Stimulated activated CD4-positive, alpha-beta T cell treated with anti-CD3 and anti-CD28 coated beads, TNF-alpha, amount 100 ng/mL, for 24 hours (primary cell): ENCODE measurements around the gene MSX1.
"Not testable (repeated sequence)": the region's sequence is repeated elsewhere in the genome, so short reads cannot be mapped to it uniquely, and the experiment has no call there.

Source experiments
- DNase-seq, 3 experiments: peaks; one replicate each; pipeline ENCODE4 v3.0.0-alpha.2; 2020; ENCODE audit warnings: low read depth in 3 of 3

Gene MSX1

GRCh38 chr4:4859325-4859798 lies at the start of gene MSX1:
Gene MSX1 (plus strand): TSS chr4:4859665. CDS start chr4:4859900, 235 bp downstream.
- DNase-seq = peak in 1 of 3 experiments; percentile 67

GRCh38 chr4:4810092-4810774 lies 49.2 kb upstream of the MSX1 start:
- DNase-seq = no peak

GRCh38 chr4:4810778-4811177 lies 48.7 kb upstream of the MSX1 start:
- DNase-seq = no peak

- no peak for DNase-seq
Observed at GRCh38 chr4:4812145-4812794, 47.2 kb upstream of the MSX1 start.

GRCh38 chr4:4818415-4819212 lies 40.9 kb upstream of the MSX1 start:
- no peak for DNase-seq

- DNase-seq = no peak
Observed at GRCh38 chr4:4819213-4819606, 40.3 kb upstream of the MSX1 start.

- no peak for DNase-seq
Observed at GRCh38 chr4:4820261-4820660, 39.2 kb upstream of the MSX1 start.

- DNase-seq = no peak
Observed at GRCh38 chr4:4820739-4821138, 38.7 kb upstream of the MSX1 start.

GRCh38 chr4:4821577-4821976 lies 37.9 kb upstream of the MSX1 start:
- no peak for DNase-seq

- not testable (repeated sequence) for DNase-seq
Observed at GRCh38 chr4:4822286-4822685, 37.2 kb upstream of the MSX1 start.

- no peak for DNase-seq
Observed at GRCh38 chr4:4823621-4824162, 35.8 kb upstream of the MSX1 start.

GRCh38 chr4:4824232-4824631 lies 35.2 kb upstream of the MSX1 start:
- no peak for DNase-seq

- DNase-seq = no peak
Observed at GRCh38 chr4:4825431-4825830, 34.0 kb upstream of the MSX1 start.

- DNase-seq = no peak
Observed at GRCh38 chr4:4829837-4830236, 29.6 kb upstream of the MSX1 start.

- no peak for DNase-seq
Observed at GRCh38 chr4:4831266-4831665, 28.2 kb upstream of the MSX1 start.

- no peak for DNase-seq
Observed at GRCh38 chr4:4831825-4832224, 27.6 kb upstream of the MSX1 start.

- DNase-seq = no peak
Observed at GRCh38 chr4:4836044-4836443, 23.4 kb upstream of the MSX1 start.

- no peak for DNase-seq
Observed at GRCh38 chr4:4837316-4837715, 22.1 kb upstream of the MSX1 start.

- no peak for DNase-seq
Observed at GRCh38 chr4:4838051-4838935, 21.2 kb upstream of the MSX1 start.

GRCh38 chr4:4838936-4839810 lies 20.3 kb upstream of the MSX1 start:
- no peak for DNase-seq
